Stimulated activated CD4-positive, alpha-beta T cell treated with anti-CD3 and anti-CD28 coated beads, TNF-alpha, amount 100 ng/mL, for 4 hours (primary cell): Measurements from ENCODE around the gene EGFR.

Experiments used
- DNase-seq, 3 experiments: peaks; one replicate each; pipeline ENCODE4 v3.0.0-alpha.2; 2020; ENCODE audit warnings: low read depth in 3 of 3

The EGFR gene

GRCh38 chr7:55081068-55081467 lies 62.3 kb downstream of the EGFR start:
- DNase-seq = no peak

GRCh38 chr7:55081472-55082227 lies 62.8 kb downstream of the EGFR start:
- DNase-seq = no peak

DNA sequence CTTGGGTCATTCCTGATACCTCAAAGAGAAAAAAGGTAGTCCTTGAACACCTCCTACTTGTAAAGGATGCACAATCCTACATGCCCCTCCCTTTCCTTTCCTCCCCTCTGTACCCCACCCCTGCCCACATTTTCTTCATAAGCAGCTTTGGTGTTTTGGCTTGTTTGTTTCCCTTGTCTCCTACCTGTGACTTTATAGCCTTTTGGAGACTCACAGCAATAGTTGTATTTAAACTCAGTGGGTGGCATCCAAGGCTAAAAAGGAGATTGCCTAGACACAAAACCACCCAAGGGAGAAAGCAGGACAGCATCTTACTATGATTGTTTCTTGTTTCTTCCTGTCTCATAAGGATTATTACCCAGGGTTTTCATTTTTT lies 63.4 kb downstream of the EGFR start:
- DNase-seq = no peak

DNA sequence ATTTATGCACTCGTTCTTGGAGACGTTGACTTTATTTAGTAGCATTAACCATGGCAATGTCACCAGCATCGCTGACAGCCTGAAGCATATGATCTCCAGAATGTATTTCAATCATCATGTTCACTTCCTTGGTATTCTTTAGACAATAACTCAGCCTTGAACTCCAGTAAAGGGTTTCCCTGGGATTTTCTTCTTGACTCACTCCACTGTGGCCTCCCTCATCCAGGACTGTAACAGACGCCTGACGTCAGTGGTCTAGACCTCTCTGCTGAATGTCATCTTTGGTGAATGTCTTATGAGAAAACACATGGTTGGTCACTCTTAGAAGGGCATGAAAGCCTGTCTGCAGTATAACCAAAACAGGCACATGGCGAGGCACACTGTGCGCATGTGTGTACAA lies 64.4 kb downstream of the EGFR start:
- no peak for DNase-seq

- no peak for DNase-seq
Observed at GRCh38 chr7:55084307-55084706, 65.5 kb downstream of the EGFR start.

GRCh38 chr7:55085511-55086412 lies 66.9 kb downstream of the EGFR start:
- DNase-seq = no peak

GRCh38 chr7:55086413-55087201 lies 67.8 kb downstream of the EGFR start:
- no peak for DNase-seq

DNA sequence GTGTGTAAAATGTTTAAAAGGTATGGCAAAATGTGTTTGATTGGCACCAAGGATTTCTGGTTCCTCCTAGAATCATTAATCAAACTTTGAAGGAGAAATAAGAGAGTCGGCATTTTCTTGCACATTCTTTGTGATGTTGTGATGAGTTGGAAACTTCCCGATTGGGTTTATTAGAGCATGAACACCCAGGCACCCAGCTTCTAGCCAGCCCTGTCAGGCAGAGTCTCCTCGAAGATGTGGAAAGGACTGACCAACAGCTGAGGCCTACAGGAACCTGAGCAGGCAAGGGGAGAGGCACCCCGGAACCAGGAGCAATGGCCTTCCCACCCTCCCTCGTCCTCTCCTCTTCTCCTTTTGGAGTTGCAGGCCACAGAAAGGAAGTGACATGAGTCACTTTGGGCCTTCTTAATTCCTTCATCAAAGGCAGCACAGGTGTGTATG lies 68.7 kb downstream of the EGFR start:
- no peak for DNase-seq

- DNase-seq = no peak
Observed at GRCh38 chr7:55088107-55088506, 69.3 kb downstream of the EGFR start.

GRCh38 chr7:55088620-55089019 lies 69.8 kb downstream of the EGFR start:
- DNase-seq = no peak

DNA sequence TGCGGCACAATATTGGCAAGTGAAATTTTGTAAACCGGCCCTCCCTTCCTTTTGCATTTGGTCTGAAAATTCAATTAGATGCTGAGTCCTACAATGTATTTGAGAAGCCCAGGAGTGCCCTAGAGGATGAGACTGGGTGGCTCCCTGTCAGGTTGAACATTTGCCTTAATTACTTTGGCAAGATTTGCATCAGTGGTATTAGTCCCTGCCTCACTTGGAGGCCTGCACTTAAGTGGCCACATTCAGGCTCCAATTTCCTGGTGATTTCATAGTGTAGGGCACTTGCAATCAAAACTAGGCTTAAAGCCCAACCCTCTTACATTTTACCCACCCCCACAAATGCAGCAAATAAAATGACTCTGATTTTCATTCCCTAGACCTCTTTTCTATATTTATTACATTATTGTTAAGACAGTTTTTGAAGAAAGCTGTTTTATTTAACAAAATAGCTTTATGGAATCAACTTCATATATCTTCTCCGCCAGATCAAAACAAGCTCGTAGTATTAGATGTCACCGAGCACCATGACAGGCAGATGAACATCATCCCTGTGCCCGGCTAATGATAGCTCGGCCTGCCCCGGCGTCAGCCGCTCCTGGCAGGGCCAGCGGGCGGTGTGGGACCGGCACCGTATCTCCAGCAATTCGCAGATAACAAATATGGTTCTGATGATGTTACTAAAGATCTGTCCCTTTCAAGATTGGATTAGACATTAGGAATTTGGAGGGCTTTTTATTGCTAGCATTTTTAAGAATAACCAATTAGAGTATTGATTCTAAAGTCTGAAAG lies 73.6 kb downstream of the EGFR start:
- no peak for DNase-seq

- DNase-seq = no peak
Observed at GRCh38 chr7:55092975-55093373, 74.2 kb downstream of the EGFR start.

- DNase-seq = no peak
Observed at GRCh38 chr7:55093674-55094073, 74.9 kb downstream of the EGFR start.

GRCh38 chr7:55094092-55094690 lies 75.4 kb downstream of the EGFR start:
- DNase-seq = no peak

DNA sequence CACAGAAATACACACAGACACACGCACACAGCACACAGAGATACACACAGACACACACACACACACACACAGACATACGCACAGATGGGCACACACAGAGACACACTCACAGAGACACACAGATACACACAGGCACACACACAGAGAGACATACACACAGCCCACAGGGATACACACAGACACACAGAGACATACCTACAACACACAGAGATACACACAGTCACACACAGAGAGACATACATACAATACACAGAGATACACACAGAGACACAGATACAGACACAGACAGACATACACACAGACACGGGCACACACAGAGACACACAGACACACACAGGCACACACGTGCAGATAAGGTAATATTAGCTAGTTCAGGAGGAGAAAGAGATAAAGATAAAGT lies 76.9 kb downstream of the EGFR start:
- DNase-seq = no peak

GRCh38 chr7:55096323-55096722 lies 77.5 kb downstream of the EGFR start:
- DNase-seq = no peak

GRCh38 chr7:55097100-55097499 lies 78.3 kb downstream of the EGFR start:
- no peak for DNase-seq

DNA sequence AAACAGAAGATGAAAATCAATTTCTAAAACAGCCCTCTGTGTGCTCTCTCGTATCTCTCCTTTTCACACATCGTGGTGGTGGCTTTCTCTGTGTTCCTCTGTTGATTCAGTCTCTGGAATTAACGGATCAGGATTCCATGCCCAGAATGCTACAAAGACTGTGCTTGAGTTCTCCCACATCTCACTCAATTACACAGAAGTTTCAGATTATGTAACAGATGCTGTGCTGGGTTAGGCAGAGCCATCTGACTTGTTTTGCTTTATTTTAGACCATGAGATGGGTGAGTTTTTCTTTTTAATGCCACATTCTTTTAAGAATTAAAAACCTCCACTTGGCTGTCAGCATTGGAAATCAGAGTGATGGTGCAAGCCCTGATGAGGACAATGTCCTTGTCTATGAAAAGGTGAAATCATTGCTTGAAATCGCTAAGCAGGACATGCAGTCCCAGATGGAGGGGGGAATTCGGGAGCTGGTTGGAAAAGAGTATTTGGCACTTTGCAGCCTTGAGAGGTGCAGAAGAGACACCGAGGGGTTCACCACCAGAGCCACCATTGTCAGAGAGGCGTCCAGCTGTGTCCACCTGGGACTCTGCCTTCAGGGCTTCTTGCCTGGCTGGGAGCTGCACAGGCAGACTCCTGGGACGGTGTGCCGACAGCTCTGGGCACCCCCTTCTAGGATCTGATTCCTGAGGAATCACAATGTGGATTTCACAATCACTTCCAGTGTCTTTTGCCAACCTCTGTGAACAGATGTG lies 80.4 kb downstream of the EGFR start:
- no peak for DNase-seq

- no peak for DNase-seq
Observed at GRCh38 chr7:55099821-55100543, 81.2 kb downstream of the EGFR start.
